Body of pancreas (tissue), 4 donors: Measurements from ENCODE around the gene SORCS1.

Experiments used
- POLR2A ChIP-seq, 3 donors: fragments of 450-650 bp; IDR thresholded peaks; one replicate each; pipeline ENCODE4 v1.6.1; 2016; ENCODE audit warnings: antibody characterized with exemption in 3 of 3, mild to moderate bottlenecking in 2 of 3
- TF ChIP-seq, protein P1 (sequence below), 7 experiments: fragments of 450-650 bp in 4 of 7; fragments of 200-600 bp in 3 of 7; sonication (generic) in 3 of 7; IDR thresholded peaks; one replicate each; pipeline ENCODE4 v1.5.1; 2016 to 2019; ENCODE audit warnings: antibody characterized with exemption in 7 of 7

DNA sequence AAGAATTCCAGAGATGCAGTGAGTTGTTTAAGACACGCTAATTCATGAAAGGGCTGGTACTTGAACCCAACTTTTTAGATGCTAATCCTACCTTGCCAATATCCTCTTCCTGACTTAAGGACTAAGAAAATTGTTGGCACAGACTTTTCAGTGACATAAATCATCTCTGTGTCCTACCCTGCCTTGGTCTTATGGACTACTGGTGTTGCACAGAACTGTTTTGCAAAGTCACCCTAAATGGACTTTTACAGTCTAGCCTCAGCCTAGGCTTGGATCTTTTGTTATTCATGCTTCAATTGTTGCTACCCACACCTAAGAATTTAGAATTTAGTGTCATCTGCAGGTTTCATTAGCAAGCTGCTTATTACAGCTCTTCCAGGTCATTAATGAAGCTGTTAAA is 112.7 kb downstream of the SORCS1 start:
- no peak for TF ChIP-seq POLR2A (IDR thresholded peaks at IDR 0.05)
- TF ChIP-seq, protein P1, sequence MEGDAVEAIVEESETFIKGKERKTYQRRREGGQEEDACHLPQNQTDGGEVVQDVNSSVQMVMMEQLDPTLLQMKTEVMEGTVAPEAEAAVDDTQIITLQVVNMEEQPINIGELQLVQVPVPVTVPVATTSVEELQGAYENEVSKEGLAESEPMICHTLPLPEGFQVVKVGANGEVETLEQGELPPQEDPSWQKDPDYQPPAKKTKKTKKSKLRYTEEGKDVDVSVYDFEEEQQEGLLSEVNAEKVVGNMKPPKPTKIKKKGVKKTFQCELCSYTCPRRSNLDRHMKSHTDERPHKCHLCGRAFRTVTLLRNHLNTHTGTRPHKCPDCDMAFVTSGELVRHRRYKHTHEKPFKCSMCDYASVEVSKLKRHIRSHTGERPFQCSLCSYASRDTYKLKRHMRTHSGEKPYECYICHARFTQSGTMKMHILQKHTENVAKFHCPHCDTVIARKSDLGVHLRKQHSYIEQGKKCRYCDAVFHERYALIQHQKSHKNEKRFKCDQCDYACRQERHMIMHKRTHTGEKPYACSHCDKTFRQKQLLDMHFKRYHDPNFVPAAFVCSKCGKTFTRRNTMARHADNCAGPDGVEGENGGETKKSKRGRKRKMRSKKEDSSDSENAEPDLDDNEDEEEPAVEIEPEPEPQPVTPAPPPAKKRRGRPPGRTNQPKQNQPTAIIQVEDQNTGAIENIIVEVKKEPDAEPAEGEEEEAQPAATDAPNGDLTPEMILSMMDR (IDR thresholded peaks at IDR 0.05): no peak
